Glutamatergic neuron (in vitro differentiated cells): ENCODE data around the gene SPAG5. TPM values are rescaled to one million over a fixed set of nuclear protein-coding genes. Genes with fewer than 3 reads are reported as not detected.

ENCODE experiments used
- DNase-seq: peaks from one replicate; pipeline ENCODE4 v3.0.0; 2022
- H3K27ac Mint-ChIP-seq: one replicate; pipeline ENCODE4 v1.8.0; 2020; ENCODE audit warnings: mild to moderate bottlenecking, mixed read lengths, inconsistent platforms; ENCODE audit not compliant: unreplicated experiment
- H3K27me3 Mint-ChIP-seq: one replicate; pipeline ENCODE4 v1.8.0; 2020; ENCODE audit warnings: mild to moderate bottlenecking, moderate library complexity, mixed read lengths, inconsistent platforms; ENCODE audit not compliant: unreplicated experiment
- H3K36me3 Mint-ChIP-seq: one replicate; pipeline ENCODE4 v1.8.0; 2020; ENCODE audit warnings: mild to moderate bottlenecking, mixed read lengths, inconsistent platforms; ENCODE audit not compliant: unreplicated experiment
- H3K4me1 Mint-ChIP-seq: one replicate; pipeline ENCODE4 v1.8.0; 2020; ENCODE audit warnings: mild to moderate bottlenecking, low read depth, mixed read lengths, inconsistent platforms; ENCODE audit not compliant: unreplicated experiment
- H3K4me3 Mint-ChIP-seq: one replicate; pipeline ENCODE4 v1.8.0; 2020; ENCODE audit warnings: mild to moderate bottlenecking, mixed read lengths, inconsistent platforms; ENCODE audit not compliant: unreplicated experiment
- H3K9me3 Mint-ChIP-seq: one replicate; pipeline ENCODE4 v1.8.0; 2020; ENCODE audit warnings: mild to moderate bottlenecking, moderate library complexity, mixed read lengths, inconsistent platforms; ENCODE audit not compliant: unreplicated experiment
- total RNA-seq: library from RNA; stranded (reverse); fragmentation: NEBNext Ultra II Directional; extraction: Animal tissue kit (Norgen Biotek cat#: 25700); gene quantifications from one replicate; pipeline ENCODE4 v1.2.1, GENCODE V29; 2021; ENCODE audit not compliant: unreplicated experiment
- TF ChIP-seq, protein P1 (sequence below): fragments of 200-600 bp; sonication (generic); IDR thresholded peaks from one replicate; pipeline ENCODE4 v1.5.0; 2021; ENCODE audit not compliant: partially characterized antibody, unreplicated experiment

Gene SPAG5
- total RNA-seq, 1 donor from 2014 or later = 31.5 TPM

DNA sequence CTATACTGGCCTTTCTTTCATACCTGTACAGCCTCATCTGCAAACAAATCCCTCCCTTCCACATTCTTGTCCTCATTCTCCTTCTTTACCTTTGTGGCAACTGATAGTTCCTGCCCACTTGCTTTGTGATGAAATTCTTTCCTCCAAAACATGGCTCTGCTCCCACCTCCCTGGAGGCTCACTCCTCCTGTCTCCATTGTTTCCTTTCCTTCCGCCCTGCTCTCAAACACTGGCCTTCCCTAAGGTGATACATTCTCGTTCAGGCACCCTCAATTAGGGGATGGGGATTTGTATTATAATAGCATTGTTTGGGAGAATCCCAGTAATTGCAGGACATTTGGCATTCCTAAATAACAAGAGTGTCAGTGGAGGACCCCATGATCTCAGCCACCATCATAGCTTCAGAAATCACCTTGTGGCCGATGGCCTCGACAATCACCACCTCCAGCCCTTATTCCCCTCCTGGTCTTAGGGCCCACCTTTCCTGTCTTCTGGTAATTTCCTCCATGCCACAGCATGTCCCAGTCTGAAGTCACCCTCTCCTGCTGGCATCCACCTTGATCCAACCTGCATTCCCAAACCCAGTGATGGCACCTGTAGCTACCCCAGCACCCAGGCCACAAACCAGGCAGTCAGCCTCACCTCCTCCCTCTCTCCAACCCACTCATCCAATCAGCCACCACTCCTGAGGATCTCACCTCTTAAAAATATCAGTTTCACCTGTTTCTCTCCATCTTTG, 54.3 kb downstream of the SPAG5 start:
- H3K9me3 Mint-ChIP-seq = no peaks in the 10 kb centered on the region

GRCh38 chr17:28541439-28541838, 57.4 kb downstream of the SPAG5 start:
- DNase-seq = no peak
- TF ChIP-seq, protein P1, sequence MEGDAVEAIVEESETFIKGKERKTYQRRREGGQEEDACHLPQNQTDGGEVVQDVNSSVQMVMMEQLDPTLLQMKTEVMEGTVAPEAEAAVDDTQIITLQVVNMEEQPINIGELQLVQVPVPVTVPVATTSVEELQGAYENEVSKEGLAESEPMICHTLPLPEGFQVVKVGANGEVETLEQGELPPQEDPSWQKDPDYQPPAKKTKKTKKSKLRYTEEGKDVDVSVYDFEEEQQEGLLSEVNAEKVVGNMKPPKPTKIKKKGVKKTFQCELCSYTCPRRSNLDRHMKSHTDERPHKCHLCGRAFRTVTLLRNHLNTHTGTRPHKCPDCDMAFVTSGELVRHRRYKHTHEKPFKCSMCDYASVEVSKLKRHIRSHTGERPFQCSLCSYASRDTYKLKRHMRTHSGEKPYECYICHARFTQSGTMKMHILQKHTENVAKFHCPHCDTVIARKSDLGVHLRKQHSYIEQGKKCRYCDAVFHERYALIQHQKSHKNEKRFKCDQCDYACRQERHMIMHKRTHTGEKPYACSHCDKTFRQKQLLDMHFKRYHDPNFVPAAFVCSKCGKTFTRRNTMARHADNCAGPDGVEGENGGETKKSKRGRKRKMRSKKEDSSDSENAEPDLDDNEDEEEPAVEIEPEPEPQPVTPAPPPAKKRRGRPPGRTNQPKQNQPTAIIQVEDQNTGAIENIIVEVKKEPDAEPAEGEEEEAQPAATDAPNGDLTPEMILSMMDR = no peak
- Mint-ChIP-seq H3K4me3 (no peak overlapping the region), H3K9me3 (no peaks in the 10 kb centered on the region), H3K36me3 (no peaks in the 10 kb centered on the region), H3K4me1 (peaks cover 3% of the 10 kb centered on the region), H3K27me3 (peaks cover 2% of the 10 kb centered on the region), H3K27ac (no peak overlapping the region)

More for the DNA sequence above, 54.3 kb downstream of the SPAG5 start:
- no peak for DNase-seq
- TF ChIP-seq, protein P1 = no peak
- no peaks in the 10 kb centered on the region for H3K36me3 Mint-ChIP-seq
- H3K27ac Mint-ChIP-seq = no peak overlapping the region
- H3K27me3 Mint-ChIP-seq = peaks cover 4% of the 10 kb centered on the region
- H3K4me1 Mint-ChIP-seq = peaks cover 3% of the 10 kb centered on the region
- H3K4me3 Mint-ChIP-seq = no peak overlapping the region

DNA sequence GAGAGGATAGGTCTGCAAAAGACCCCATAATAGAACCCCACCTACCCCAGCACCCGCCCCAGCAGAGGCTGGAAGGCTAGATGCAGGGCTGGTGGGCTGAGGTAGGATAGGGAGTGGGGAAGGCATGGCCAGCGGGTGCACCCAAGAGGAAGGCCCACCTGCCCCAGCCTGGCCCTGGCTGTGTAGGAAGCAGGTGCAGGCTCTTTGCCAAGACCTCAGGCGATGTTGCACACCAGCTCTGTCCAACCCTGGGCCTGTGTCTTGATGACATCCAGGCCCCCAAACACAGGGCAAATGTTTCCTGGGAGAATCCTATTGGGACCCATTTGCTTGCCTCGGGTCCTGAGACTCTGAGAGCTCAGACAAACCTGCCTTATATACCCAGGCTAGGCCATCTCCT, 58.6 kb downstream of the SPAG5 start:
- TF ChIP-seq, protein P1 = no peak
- Mint-ChIP-seq H3K4me3 (no peak overlapping the region), H3K27me3 (no peaks in the 10 kb centered on the region), H3K9me3 (no peaks in the 10 kb centered on the region), H3K27ac (no peak overlapping the region), H3K4me1 (no peaks in the 10 kb centered on the region), H3K36me3 (no peaks in the 10 kb centered on the region)
- no peak for DNase-seq

DNA sequence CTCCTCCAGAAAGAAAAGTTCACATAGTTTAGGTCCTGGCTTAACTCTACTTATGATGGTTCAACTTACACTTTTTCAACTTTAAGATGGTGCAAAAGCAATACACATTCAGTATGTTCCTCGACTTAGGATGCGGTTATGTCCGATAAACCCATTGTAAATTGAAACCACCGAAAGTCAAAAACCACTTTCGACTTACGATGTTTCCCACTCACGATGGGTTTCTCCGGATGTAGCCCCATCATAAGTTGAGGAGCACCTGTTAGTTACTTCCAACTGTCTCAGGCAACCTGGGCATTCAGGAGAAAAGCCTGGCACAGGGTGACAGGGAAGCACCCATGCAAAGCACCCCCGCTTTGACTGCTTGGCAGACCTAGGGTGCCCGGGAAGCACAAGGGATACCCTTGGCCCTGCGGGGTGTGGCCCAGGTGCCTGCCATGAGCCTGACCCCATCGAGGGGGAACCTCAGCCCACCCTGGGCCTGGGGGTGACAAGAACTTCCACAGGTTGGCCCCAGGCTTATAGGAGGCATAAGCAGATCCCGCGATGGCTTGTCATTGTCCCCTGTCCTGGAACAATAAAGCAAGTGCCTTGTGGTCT, 60.4 kb downstream of the SPAG5 start:
- no peaks in the 10 kb centered on the region for H3K4me1 Mint-ChIP-seq
- H3K36me3 Mint-ChIP-seq = no peaks in the 10 kb centered on the region
- no peak overlapping the region for H3K4me3 Mint-ChIP-seq
- no peak for DNase-seq
- no peak overlapping the region for H3K27ac Mint-ChIP-seq
- H3K27me3 Mint-ChIP-seq = peaks cover 3% of the 10 kb centered on the region
- TF ChIP-seq, protein P1 = no peak
- no peaks in the 10 kb centered on the region for H3K9me3 Mint-ChIP-seq

DNA sequence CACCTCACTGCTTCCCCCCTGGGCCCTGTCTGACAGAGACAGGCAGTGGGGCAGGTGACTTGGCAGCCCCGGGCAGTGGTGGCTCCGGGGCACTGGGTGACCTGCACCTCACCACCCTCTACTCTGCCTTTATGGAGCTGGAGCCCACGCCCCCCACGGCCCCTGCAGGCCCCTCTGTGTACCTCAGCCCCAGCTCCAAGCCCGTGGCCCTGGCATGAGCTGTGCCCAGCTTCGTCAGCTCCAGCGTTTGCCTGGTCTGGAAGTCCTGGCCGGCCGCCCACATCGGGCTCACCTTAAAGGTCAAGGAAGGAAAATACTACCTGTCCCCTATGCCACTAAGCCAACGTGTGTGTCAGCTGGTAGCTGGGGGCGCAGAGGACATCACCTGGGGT, 61.6 kb downstream of the SPAG5 start:
- Mint-ChIP-seq H3K9me3 (no peaks in the 10 kb centered on the region), H3K4me3 (no peak overlapping the region), H3K27ac (no peak overlapping the region), H3K27me3 (peaks cover 3% of the 10 kb centered on the region), H3K4me1 (no peaks in the 10 kb centered on the region), H3K36me3 (no peaks in the 10 kb centered on the region)
- TF ChIP-seq, protein P1 = no peak
- no peak for DNase-seq
